IPS-NIHi11 (cell line): ENCODE measurements around the gene CD2AP.
A peak's percentile ranks its signal among the peaks of the same experiment; 100 is the strongest.
"Not testable (repeated sequence)": the region's sequence is repeated elsewhere in the genome, so short reads cannot be mapped to it uniquely, and the experiment has no call there.

Experiments used
- DNase-seq: peaks from one replicate; pipeline ENCODE4 v3.0.0; 2012; ENCODE audit warnings: mixed read lengths, low spot score

Gene CD2AP

GRCh38 chr6:47464052-47464451 lies 13.5 kb upstream of the CD2AP start:
- DNase-seq, result no peak

GRCh38 chr6:47465117-47465516 lies 12.5 kb upstream of the CD2AP start:
- no peak for DNase-seq

- no peak for DNase-seq
Observed at GRCh38 chr6:47471911-47472310, 5.7 kb upstream of the CD2AP start.

GRCh38 chr6:47473791-47474346 lies 3.7 kb upstream of the CD2AP start:
- no peak for DNase-seq

- no peak for DNase-seq
Observed at GRCh38 chr6:47475319-47475816, 2.2 kb upstream of the CD2AP start.

- no peak for DNase-seq
Observed at GRCh38 chr6:47476781-47477496, 650 bp upstream of the CD2AP start.

- DNase-seq, result peak; percentile 47
Observed at GRCh38 chr6:47478233-47479139, 897 bp downstream of the CD2AP start.

- DNase-seq, result no peak
Observed at GRCh38 chr6:47479140-47479508, 1.5 kb downstream of the CD2AP start.

GRCh38 chr6:47479874-47480273 lies 2.3 kb downstream of the CD2AP start:
- no peak for DNase-seq

- not testable (repeated sequence) for DNase-seq
Observed at GRCh38 chr6:47481213-47481612, 3.6 kb downstream of the CD2AP start.

- no peak for DNase-seq
Observed at GRCh38 chr6:47481806-47482205, 4.2 kb downstream of the CD2AP start.

GRCh38 chr6:47483516-47483852 lies 5.9 kb downstream of the CD2AP start:
- DNase-seq, result no peak

GRCh38 chr6:47483853-47484546 lies 6.4 kb downstream of the CD2AP start:
- DNase-seq, result no peak

GRCh38 chr6:47484616-47485015 lies 7.0 kb downstream of the CD2AP start:
- DNase-seq, result no peak

- DNase-seq, result no peak
Observed at GRCh38 chr6:47485083-47485482, 7.5 kb downstream of the CD2AP start.

GRCh38 chr6:47485491-47486135 lies 8.0 kb downstream of the CD2AP start:
- DNase-seq, result no peak

- no peak for DNase-seq
Observed at GRCh38 chr6:47489995-47490394, 12.4 kb downstream of the CD2AP start.

GRCh38 chr6:47490676-47491075 lies 13.1 kb downstream of the CD2AP start:
- no peak for DNase-seq

- no peak for DNase-seq
Observed at GRCh38 chr6:47492355-47492754, 14.8 kb downstream of the CD2AP start.

- no peak for DNase-seq
Observed at GRCh38 chr6:47495207-47495606, 17.6 kb downstream of the CD2AP start.

- no peak for DNase-seq
Observed at GRCh38 chr6:47495954-47496545, 18.5 kb downstream of the CD2AP start.
